NT2/D1 (cell line): ENCODE data around the gene CYP39A1.

Experiments
- DNase-seq: peaks from one replicate; pipeline ENCODE4 v3.0.0-alpha.2; 2011; ENCODE audit warnings: low read depth, low spot score
- H3K27me3 ChIP-seq: 2 replicates; pipeline ENCODE4 v1.6.0; 2011; ENCODE audit warnings: mild to moderate bottlenecking; ENCODE audit not compliant: insufficient read length, insufficient read depth
- H3K36me3 ChIP-seq: 2 replicates; pipeline ENCODE4 v1.6.1; 2011; ENCODE audit warnings: mild to moderate bottlenecking, low read length, mixed read lengths; ENCODE audit not compliant: insufficient read depth, insufficient read length
- H3K4me1 ChIP-seq: 2 replicates; pipeline ENCODE4 v1.5.1; 2011; ENCODE audit not compliant: insufficient read depth, insufficient read length
- H3K4me3 ChIP-seq: 2 replicates; pipeline ENCODE4 v1.5.1; 2011; ENCODE audit warnings: low read depth; ENCODE audit not compliant: insufficient read length
- H3K9ac ChIP-seq: 2 replicates; pipeline ENCODE4 v1.6.0; 2011; ENCODE audit warnings: low read depth; ENCODE audit not compliant: insufficient read length
- H3K9me3 ChIP-seq: 2 replicates; pipeline ENCODE4 v1.5.1; 2011; ENCODE audit warnings: mild to moderate bottlenecking, low read length; ENCODE audit not compliant: insufficient read depth
- SUZ12 ChIP-seq: IDR thresholded peaks from 2 replicates; pipeline ENCODE4 v1.6.1; 2011; ENCODE audit not compliant: insufficient read length, insufficient read depth; ENCODE audit errors: extremely low read depth
- YY1 ChIP-seq: IDR thresholded peaks from 2 replicates; pipeline ENCODE4 v1.6.1; 2011; ENCODE audit not compliant: insufficient read length, insufficient read depth
- ZNF274 ChIP-seq: IDR thresholded peaks from 2 replicates; pipeline ENCODE4 v1.6.1; 2011; ENCODE audit warnings: mild to moderate bottlenecking, low read depth, low read length

CYP39A1 gene

DNA sequence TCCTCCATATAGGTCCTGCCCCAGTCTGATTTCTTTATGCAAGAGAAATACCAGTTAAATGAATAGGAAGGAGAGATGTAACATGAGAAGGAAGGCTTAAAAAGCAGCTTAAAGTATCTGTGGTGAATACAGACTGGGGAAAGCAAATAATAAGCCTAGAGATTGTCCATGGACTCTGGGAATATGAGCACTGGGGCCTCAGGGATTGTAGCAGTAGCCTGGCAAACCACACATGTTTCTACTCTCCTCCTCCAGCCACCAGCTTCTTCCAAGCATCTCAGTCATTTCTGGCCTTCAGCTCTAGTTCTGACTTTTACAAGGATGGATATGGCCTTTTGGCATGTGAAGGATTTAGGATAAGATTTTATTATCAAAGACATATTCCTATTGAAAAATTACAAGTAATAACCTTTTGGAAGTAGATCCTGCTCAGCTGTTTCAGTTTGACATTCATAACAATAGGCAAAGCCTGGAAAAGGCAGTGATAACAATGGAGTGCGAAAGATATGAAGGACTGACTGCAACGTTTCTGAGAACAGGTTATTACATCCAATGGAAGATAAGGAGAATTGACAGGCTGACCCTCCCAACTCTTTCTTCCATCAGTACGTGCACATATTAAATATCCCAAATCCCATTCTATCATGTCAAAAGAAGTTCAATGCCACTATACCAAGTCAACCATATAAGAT lies 41.6 kb downstream of the CYP39A1 start:
- Histone ChIP-seq H3K9me3 (no peaks in the 10 kb centered on the region), H3K9ac (no peak overlapping the region), H3K36me3 (no peaks in the 10 kb centered on the region), H3K27me3 (no peaks in the 10 kb centered on the region), H3K4me3 (no peak overlapping the region), H3K4me1 (no peaks in the 10 kb centered on the region)
- DNase-seq: no peak
- TF ChIP-seq ZNF274: no peak

DNA sequence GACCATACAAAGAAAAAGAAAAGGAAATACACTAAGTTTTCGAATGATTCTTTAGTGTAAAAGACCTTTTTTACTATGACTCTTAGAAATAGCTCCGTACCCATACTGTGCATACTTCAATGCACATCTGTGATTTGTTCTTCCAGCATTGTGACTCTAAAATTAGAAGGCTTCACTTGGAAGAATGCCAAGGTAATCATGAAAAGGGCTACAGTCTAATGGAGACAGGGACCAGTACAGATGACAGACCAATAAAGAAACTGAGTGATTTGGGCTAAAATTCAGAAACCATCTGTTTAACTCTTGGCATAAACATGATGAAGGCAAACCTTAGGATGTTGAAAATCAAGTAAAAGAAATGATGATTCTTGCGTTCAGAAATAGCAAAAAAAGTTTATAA lies 46.3 kb downstream of the CYP39A1 start:
- DNase-seq: no peak

DNA sequence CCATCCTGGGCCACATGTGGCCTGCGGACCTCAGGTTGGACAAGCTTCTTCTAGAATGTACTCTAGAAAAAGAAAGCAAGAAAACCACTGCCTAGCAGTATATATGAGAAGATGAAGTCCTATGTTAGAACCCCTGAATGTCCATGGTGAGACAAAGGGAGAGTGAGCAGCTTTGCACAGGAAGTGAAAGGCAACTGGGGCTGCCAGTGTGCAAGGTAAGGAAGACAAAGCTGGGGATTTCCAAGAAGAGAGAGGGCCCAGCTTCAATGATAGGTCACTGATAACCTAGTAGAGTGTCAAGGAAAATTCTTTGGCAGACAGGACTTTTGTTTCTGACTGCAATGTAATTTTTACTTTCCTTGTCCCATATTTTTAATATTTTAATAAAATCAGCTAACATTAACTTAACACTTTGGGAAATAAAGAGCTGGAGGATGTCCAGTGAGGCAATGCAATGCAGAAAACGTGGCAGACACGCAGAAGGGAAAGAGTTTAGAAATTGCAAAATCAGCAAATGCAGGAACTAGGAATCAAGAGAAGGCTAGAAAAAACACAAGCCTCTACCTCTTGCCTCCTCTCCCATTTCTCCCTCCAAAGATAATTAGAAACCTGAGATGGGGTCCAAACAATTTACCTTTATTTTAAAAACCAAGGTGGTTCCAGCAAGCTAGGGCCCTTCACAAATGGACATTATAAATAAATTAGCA lies 47.4 kb downstream of the CYP39A1 start:
- H3K36me3 ChIP-seq: no peaks in the 10 kb centered on the region
- no peak for DNase-seq

More for the DNA sequence above, 46.3 kb downstream of the CYP39A1 start:
- Histone ChIP-seq H3K9me3 (no peaks in the 10 kb centered on the region), H3K4me1 (no peaks in the 10 kb centered on the region), H3K27me3 (no peaks in the 10 kb centered on the region), H3K4me3 (no peak overlapping the region), H3K36me3 (no peaks in the 10 kb centered on the region), H3K9ac (no peak overlapping the region)
- TF ChIP-seq YY1: no peak
- no peak for TF ChIP-seq ZNF274
- TF ChIP-seq SUZ12: no peak

DNA sequence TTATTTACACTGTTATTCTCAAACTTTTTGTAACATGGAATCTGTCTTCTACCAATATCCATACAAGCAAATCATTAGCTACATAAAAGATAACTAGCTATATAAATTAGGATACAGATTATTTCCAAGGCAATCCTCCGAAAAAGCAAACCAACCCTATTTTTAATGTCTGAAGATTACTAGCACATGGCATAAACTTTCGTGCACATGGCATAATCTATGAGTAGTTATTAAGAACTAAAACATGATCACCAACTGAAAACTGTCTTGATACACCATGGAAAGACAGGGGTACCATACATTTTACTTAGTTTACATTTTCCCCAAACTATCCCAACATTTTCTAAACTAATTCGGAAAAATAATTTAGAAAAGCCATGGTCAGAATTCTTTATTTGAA lies 54.4 kb downstream of the CYP39A1 start:
- no peak overlapping the region for H3K4me3 ChIP-seq
- TF ChIP-seq SUZ12 (no peak), YY1 (no peak), ZNF274 (no peak)
- H3K27me3 ChIP-seq: no peaks in the 10 kb centered on the region
- no peaks in the 10 kb centered on the region for H3K36me3 ChIP-seq
- H3K4me1 ChIP-seq: no peaks in the 10 kb centered on the region
- H3K9me3 ChIP-seq: no peaks in the 10 kb centered on the region
- DNase-seq: no peak
- H3K9ac ChIP-seq: no peak overlapping the region

More for the DNA sequence above, 47.4 kb downstream of the CYP39A1 start:
- Histone ChIP-seq H3K27me3 (no peaks in the 10 kb centered on the region), H3K4me3 (no peak overlapping the region), H3K4me1 (no peaks in the 10 kb centered on the region), H3K9ac (no peak overlapping the region), H3K9me3 (no peaks in the 10 kb centered on the region)
- TF ChIP-seq SUZ12: no peak
- no peak for TF ChIP-seq YY1
- no peak for TF ChIP-seq ZNF274

DNA sequence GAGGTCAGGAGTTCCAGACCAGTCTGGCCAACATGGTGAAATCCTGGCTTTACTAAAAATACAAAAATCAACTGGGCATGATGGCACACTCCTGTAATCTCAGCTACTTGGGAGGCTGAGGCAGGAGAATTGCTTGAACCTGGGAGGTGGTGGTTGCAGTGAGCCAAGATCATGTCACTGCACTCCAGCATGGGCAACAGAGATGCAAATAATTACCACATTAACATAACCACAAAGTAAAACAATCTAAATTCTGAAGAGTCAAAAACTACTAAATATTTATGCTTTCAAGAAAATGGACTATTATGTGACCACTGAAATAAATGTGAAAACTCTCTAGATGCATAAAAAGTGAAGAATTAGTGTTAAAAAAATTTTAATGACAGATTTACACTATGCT lies 59.9 kb downstream of the CYP39A1 start:
- no peak for TF ChIP-seq ZNF274
- TF ChIP-seq SUZ12: no peak
- no peak for TF ChIP-seq YY1
- H3K9ac ChIP-seq: no peak overlapping the region
- H3K4me3 ChIP-seq: no peak overlapping the region
- no peaks in the 10 kb centered on the region for H3K9me3 ChIP-seq
- no peaks in the 10 kb centered on the region for H3K27me3 ChIP-seq
- DNase-seq: no peak
- H3K36me3 ChIP-seq: no peaks in the 10 kb centered on the region
- H3K4me1 ChIP-seq: no peaks in the 10 kb centered on the region

DNA sequence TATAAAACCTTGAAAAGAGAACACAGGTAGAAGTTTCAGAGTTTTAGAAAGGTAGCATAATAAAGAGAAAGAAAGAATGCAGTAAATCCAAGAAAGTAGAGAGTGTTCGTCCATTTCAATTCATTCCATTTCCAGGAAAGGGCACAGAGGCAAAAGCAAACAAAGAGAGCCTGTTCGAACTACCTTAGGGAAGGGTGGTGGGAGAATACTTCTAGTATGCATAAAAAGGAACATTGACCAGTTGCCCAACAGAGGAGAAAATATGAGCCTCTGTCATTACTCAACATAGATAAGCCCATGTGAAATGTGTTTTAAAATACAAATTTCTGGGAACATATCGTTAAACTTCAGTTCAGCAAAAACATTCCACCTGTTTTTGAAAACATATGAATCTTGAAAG lies 60.6 kb downstream of the CYP39A1 start:
- no peaks in the 10 kb centered on the region for H3K4me1 ChIP-seq
- DNase-seq: no peak
- no peaks in the 10 kb centered on the region for H3K36me3 ChIP-seq
- H3K27me3 ChIP-seq: no peaks in the 10 kb centered on the region
- H3K9ac ChIP-seq: no peak overlapping the region
- H3K4me3 ChIP-seq: no peak overlapping the region
- TF ChIP-seq SUZ12 (no peak), ZNF274 (no peak), YY1 (no peak)
- H3K9me3 ChIP-seq: no peaks in the 10 kb centered on the region

DNA sequence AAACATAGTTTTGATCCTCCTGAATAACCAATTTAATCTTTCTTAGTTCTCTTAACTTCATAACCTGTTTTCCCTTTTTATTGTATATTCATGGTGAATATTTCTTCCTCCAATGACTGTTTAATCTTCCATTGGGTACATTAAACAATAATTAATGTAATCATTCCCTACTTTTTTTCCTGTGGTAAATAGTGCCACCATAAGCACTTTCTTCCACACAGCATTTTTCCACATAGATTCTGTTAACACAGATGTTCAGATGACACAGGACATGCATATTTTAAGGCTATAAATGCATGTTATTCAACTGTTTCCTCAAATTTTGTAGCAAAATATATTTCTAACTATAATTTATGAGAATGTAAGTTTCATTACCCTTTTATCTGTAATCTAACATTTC lies 61.9 kb downstream of the CYP39A1 start:
- Histone ChIP-seq H3K27me3 (no peaks in the 10 kb centered on the region), H3K4me3 (no peak overlapping the region), H3K9ac (no peak overlapping the region), H3K4me1 (no peaks in the 10 kb centered on the region), H3K36me3 (no peaks in the 10 kb centered on the region), H3K9me3 (no peaks in the 10 kb centered on the region)
- TF ChIP-seq YY1: no peak
- no peak for TF ChIP-seq ZNF274
- no peak for TF ChIP-seq SUZ12
- no peak for DNase-seq
